ENCODE measurements around the gene HLA-F. TPM values are rescaled to one million over a fixed set of nuclear protein-coding genes. Genes with fewer than 3 reads are reported as not detected.

Gene HLA-F
- total and polyA plus RNA-seq, 8 donors: 15.4 to 197 (median 21.1) TPM

- Histone ChIP-seq H3K4me3 (no peak overlapping the region), H3K27ac (no peak overlapping the region), H3K9me3 (no peaks in the 10 kb centered on the region), H3K4me1 (peaks cover 0 to 21% of the 10 kb centered on the region in 2 donors), H3K36me3 (no peaks in the 10 kb centered on the region), H3K27me3 (peaks cover 0 to 10% of the 10 kb centered on the region in 2 donors)
- DNase-seq (no peak), ATAC-seq (no peak)
- TF ChIP-seq CTCF (IDR thresholded peaks at IDR 0.05): no peak
- intact Hi-C loops (cut with DNase I): no loop called here
Observed at GRCh38 chr6:29745855-29746449, 22.7 kb downstream of the HLA-F start.

- Histone ChIP-seq H3K9me3 (no peaks in the 10 kb centered on the region), H3K4me1 (peaks cover 0 to 28% of the 10 kb centered on the region in 2 donors), H3K27ac (no peak overlapping the region), H3K36me3 (no peaks in the 10 kb centered on the region), H3K4me3 (no peak overlapping the region), H3K27me3 (peaks cover 0 to 14% of the 10 kb centered on the region in 2 donors)
- intact Hi-C loops (cut with DNase I): no loop called here
- ATAC-seq: no peak
- no peak for DNase-seq
- no peak for TF ChIP-seq CTCF (IDR thresholded peaks at IDR 0.05)
Observed at GRCh38 chr6:29746846-29747687, 23.8 kb downstream of the HLA-F start.

- Histone ChIP-seq H3K9me3 (no peaks in the 10 kb centered on the region), H3K27ac (no peak overlapping the region), H3K27me3 (peaks cover 0 to 21% of the 10 kb centered on the region in 2 donors), H3K36me3 (no peaks in the 10 kb centered on the region), H3K4me3 (peak overlapping the region; percentile 59 to 63), H3K4me1 (peaks cover 0 to 30% of the 10 kb centered on the region in 2 donors)
- ATAC-seq: no peak
- no peak for DNase-seq
- intact Hi-C loops (cut with DNase I): no loop called here
- no peak for TF ChIP-seq CTCF (IDR thresholded peaks at IDR 0.05)
Observed at GRCh38 chr6:29747688-29748250, 24.5 kb downstream of the HLA-F start.

GRCh38 chr6:29748391-29749307 is 25.4 kb downstream of the HLA-F start:
- DNase-seq: peak; percentile 70 to 96 (median 92)
- Histone ChIP-seq H3K4me3 (peak overlapping the region; percentile 59 to 63), H3K4me1 (peaks cover 0 to 34% of the 10 kb centered on the region in 2 donors), H3K27me3 (peaks cover 0 to 25% of the 10 kb centered on the region in 2 donors), H3K27ac (peak overlapping the region in 1 of 2 donors; percentile 48), H3K9me3 (no peaks in the 10 kb centered on the region), H3K36me3 (no peaks in the 10 kb centered on the region)
- intact Hi-C loops (cut with DNase I): no loop called here
- ATAC-seq: peak; percentile 87
- no peak for TF ChIP-seq CTCF (IDR thresholded peaks at IDR 0.05)
